CD14-positive monocyte (primary cell): ENCODE results near the gene GIGYF2. TPM values are rescaled to one million over a fixed set of nuclear protein-coding genes. Genes with fewer than 3 reads are reported as not detected.

Experiments
- DNase-seq, 3 donors: peaks; one replicate each; pipeline ENCODE4 v3.0.0-alpha.2; 2011 to 2022
- H2AFZ ChIP-seq: 2 replicates; pipeline ENCODE4 v1.6.0; 2012; ENCODE audit warnings: mild to moderate bottlenecking, low read depth, low read length, inconsistent platforms; ENCODE audit not compliant: insufficient read depth, poor library complexity, severe bottlenecking
- H3K27ac ChIP-seq, 2 donors: 1 replicate in 1 of 2; 2 replicates in 1 of 2; pipeline ENCODE4 v1.5.1; 2012 to 2013; ENCODE audit warnings: low read length in 2 of 2, control low read depth in 1 of 2, inconsistent platforms in 1 of 2, low read depth in 1 of 2, mild to moderate bottlenecking in 1 of 2
- H3K27me3 ChIP-seq, 2 donors: one replicate each; pipeline versions ENCODE4 v1.6.0 to v1.6.1; 2011 to 2013; ENCODE audit warnings: low read length in 2 of 2; ENCODE audit not compliant: control insufficient read depth in 2 of 2, insufficient read depth in 2 of 2
- H3K36me3 ChIP-seq, 2 donors: replicated peaks in 1 of 2; 1 replicate in 1 of 2; 2 replicates in 1 of 2; pipeline versions ENCODE4 v1.5.1 to v1.6.1; 2012 to 2013; ENCODE audit warnings: low read length in 2 of 2, control low read depth in 1 of 2, inconsistent platforms in 1 of 2, mild to moderate bottlenecking in 1 of 2; ENCODE audit not compliant: insufficient read depth in 2 of 2, control insufficient read depth in 1 of 2
- H3K4me1 ChIP-seq, 2 donors: 1 replicate in 1 of 2; 2 replicates in 1 of 2; pipeline versions ENCODE4 v1.5.1 to v1.6.1; 2012 to 2013; ENCODE audit warnings: low read length in 2 of 2, control low read depth in 1 of 2, inconsistent platforms in 1 of 2, mild to moderate bottlenecking in 1 of 2, moderate library complexity in 1 of 2; ENCODE audit not compliant: insufficient read depth in 2 of 2, control insufficient read depth in 1 of 2
- H3K4me2 ChIP-seq: replicated peaks from 2 replicates; pipeline ENCODE3; 2012; ENCODE audit warnings: low read length, moderate library complexity, mild to moderate bottlenecking; ENCODE audit not compliant: poor library complexity, severe bottlenecking; ENCODE audit errors: extremely low read depth
- H3K4me3 ChIP-seq, 3 experiments: fragments of 200-600 bp in 1 of 3; sonication (generic) in 1 of 3; replicated peaks in 1 of 3; 1 replicate in 2 of 3; 2 replicates in 1 of 3; pipeline ENCODE4 v1.5.1; 2011 to 2013; ENCODE audit warnings: low read length in 3 of 3, mild to moderate bottlenecking in 3 of 3, control low read depth in 2 of 3, low read depth in 2 of 3, inconsistent platforms in 1 of 3, moderate library complexity in 1 of 3
- H3K79me2 ChIP-seq: 2 replicates; pipeline ENCODE4 v1.6.0; 2012; ENCODE audit warnings: mild to moderate bottlenecking, control low read depth, inconsistent platforms, low read length, moderate library complexity; ENCODE audit not compliant: insufficient read depth
- H3K9ac ChIP-seq: 2 replicates; pipeline ENCODE4 v1.6.0; 2017; ENCODE audit warnings: low read length, mild to moderate bottlenecking; ENCODE audit not compliant: insufficient read depth, poor library complexity, severe bottlenecking
- H3K9me3 ChIP-seq, 2 donors: replicated peaks in 1 of 2; 1 replicate in 1 of 2; 2 replicates in 1 of 2; pipeline versions ENCODE4 v1.5.1 to v1.6.1; 2012 to 2013; ENCODE audit warnings: low read length in 2 of 2, control low read depth in 1 of 2; ENCODE audit not compliant: control insufficient read depth in 1 of 2, insufficient read depth in 1 of 2
- H4K20me1 ChIP-seq: 2 replicates; pipeline ENCODE4 v1.6.0; 2012; ENCODE audit warnings: mild to moderate bottlenecking, low read length, control low read depth, moderate library complexity; ENCODE audit not compliant: insufficient read depth
- H3K27ac Mint-ChIP-seq, 7 donors: one replicate each; pipeline ENCODE4 v1.8.0; 2020; ENCODE audit warnings: mild to moderate bottlenecking in 7 of 7, mixed read lengths in 7 of 7, moderate library complexity in 6 of 7, inconsistent platforms in 2 of 7
- H3K27me3 Mint-ChIP-seq, 3 donors: one replicate each; pipeline ENCODE4 v1.8.0; 2021 to 2022; ENCODE audit warnings: low read depth in 3 of 3, mild to moderate bottlenecking in 3 of 3, mixed read lengths in 3 of 3, moderate library complexity in 3 of 3, inconsistent platforms in 1 of 3
- H3K36me3 Mint-ChIP-seq, 2 donors: one replicate each; pipeline ENCODE4 v1.8.0; 2020; ENCODE audit warnings: mixed read lengths in 2 of 2, inconsistent platforms in 1 of 2, mild to moderate bottlenecking in 1 of 2
- H3K4me1 Mint-ChIP-seq: one replicate; pipeline ENCODE4 v1.8.0; 2020; ENCODE audit warnings: mild to moderate bottlenecking, mixed read lengths
- H3K4me3 Mint-ChIP-seq, 2 donors: one replicate each; pipeline ENCODE4 v1.8.0; 2020; ENCODE audit warnings: mild to moderate bottlenecking in 2 of 2, mixed read lengths in 2 of 2, moderate library complexity in 1 of 2
- H3K9me3 Mint-ChIP-seq, 7 donors: one replicate each; pipeline ENCODE4 v1.8.0; 2020 to 2022; ENCODE audit warnings: mixed read lengths in 7 of 7, mild to moderate bottlenecking in 6 of 7, moderate library complexity in 6 of 7, inconsistent platforms in 2 of 7
- CTCF ChIP-seq: fragments of 200-600 bp; IDR thresholded peaks from one replicate; pipeline ENCODE4 v1.8.0; 2022; ENCODE audit warnings: antibody characterized with exemption, mild to moderate bottlenecking
- WGBS: methylation state at CpG from one replicate; pipeline ENCODE4 v1.1.5; 2013; ENCODE audit warnings: missing lambda C conversion rate; ENCODE audit not compliant: insufficient coverage; 5-methylcytosine and 5-hydroxymethylcytosine counted together
- intact Hi-C, 2 donors: fragments of 100-400 bp; cut with micrococcal nuclease; formaldehyde crosslinking; loops; one replicate each; pipeline versions ENCODE4 v1.15.0 to v1.15.1; 2023
- polyA plus RNA-seq, 3 donors: library from polyadenylated mRNA; depleted of rRNA in 1 of 3; unstranded in 2 of 3; stranded (reverse) in 1 of 3; fragments of 300-500 nt in 2 of 3; fragments of >200 nt in 1 of 3; fragmentation: Illumina TruSeq in 2 of 3; gene quantifications; 1 replicate in 2 of 3; 2 replicates in 1 of 3; pipeline ENCODE4 v1.2.3, GENCODE V29; 2012 to 2021

The GIGYF2 gene
- polyA plus RNA-seq, 3 donors, result 7.7 to 20.7 (median 17.3) TPM

- H3K36me3 ChIP-seq, result no peaks in the 10 kb centered on the region
- peaks cover 1 to 6% (median 4%) of the 10 kb centered on the region in 3 donors for H3K27me3 Mint-ChIP-seq
- intact Hi-C loops, result no loop called here
- H3K4me3 ChIP-seq, result no peak overlapping the region
- no peaks in the 10 kb centered on the region for H3K36me3 Mint-ChIP-seq
- no peaks in the 10 kb centered on the region for H3K79me2 ChIP-seq
- no peak overlapping the region for H3K4me3 Mint-ChIP-seq
- DNase-seq, result no peak
- H3K4me1 Mint-ChIP-seq, result peaks cover 5% of the 10 kb centered on the region
- no peaks in the 10 kb centered on the region for H3K9me3 ChIP-seq
- no peaks in the 10 kb centered on the region for H3K9me3 Mint-ChIP-seq
- H2AFZ ChIP-seq, result no peak overlapping the region
- no peak overlapping the region for H3K4me2 ChIP-seq
- no peak for TF ChIP-seq CTCF
- no peak overlapping the region for H3K27ac Mint-ChIP-seq
- H4K20me1 ChIP-seq, result no peaks in the 10 kb centered on the region
- no peak overlapping the region for H3K27ac ChIP-seq
- WGBS, result 96% methylated on average over 5 of the region's 7 CpGs
- no peaks in the 10 kb centered on the region for H3K4me1 ChIP-seq
- H3K9ac ChIP-seq, result no peak overlapping the region
- H3K27me3 ChIP-seq, result no peaks in the 10 kb centered on the region
Observed at GRCh38 chr2:232653441-232653840, 43.7 kb upstream of the GIGYF2 start.

- no peaks in the 10 kb centered on the region for H3K36me3 ChIP-seq
- no peaks in the 10 kb centered on the region for H3K36me3 Mint-ChIP-seq
- H3K9ac ChIP-seq, result no peak overlapping the region
- WGBS, result 85% methylated on average over 4 of the region's 6 CpGs
- no peak overlapping the region for H3K27ac ChIP-seq
- no peaks in the 10 kb centered on the region for H3K79me2 ChIP-seq
- H3K4me3 ChIP-seq, result no peak overlapping the region
- no peak for TF ChIP-seq CTCF
- no peak for DNase-seq
- no peaks in the 10 kb centered on the region for H3K9me3 ChIP-seq
- H3K27me3 ChIP-seq, result no peaks in the 10 kb centered on the region
- H3K27me3 Mint-ChIP-seq, result peaks cover 0 to 6% (median 5%) of the 10 kb centered on the region in 3 donors
- intact Hi-C loops, result no loop called here
- no peak overlapping the region for H3K4me2 ChIP-seq
- H3K27ac Mint-ChIP-seq, result no peak overlapping the region
- no peak overlapping the region for H2AFZ ChIP-seq
- no peaks in the 10 kb centered on the region for H3K4me1 ChIP-seq
- no peak overlapping the region for H3K4me3 Mint-ChIP-seq
- H3K9me3 Mint-ChIP-seq, result no peaks in the 10 kb centered on the region
- peaks cover 9% of the 10 kb centered on the region for H3K4me1 Mint-ChIP-seq
- H4K20me1 ChIP-seq, result no peaks in the 10 kb centered on the region
Observed at GRCh38 chr2:232655392-232655791, 41.7 kb upstream of the GIGYF2 start.
